Activated naive CD8-positive, alpha-beta T cell treated with anti-CD3 and anti-CD28 coated beads, Interleukin-2, amount 10 ng/mL, durations not matched to agents 7 days and 5 days (primary cell): Measurements from ENCODE around the gene TLR9. TPM values are rescaled to one million over a fixed set of nuclear protein-coding genes. Genes with fewer than 3 reads are reported as not detected.
A peak's percentile ranks its signal among the peaks of the same experiment; 100 is the strongest.

Experiments used
- ATAC-seq: fragments of 150-1000 bp; cut with Tn5 transposase; one replicate; pipeline ENCODE4 v1.10.0; 2021; ENCODE audit warnings: low read depth, moderate library complexity
- POLR2A ChIA-PET: fragments of 350-600 bp; sonication (Branson Sonifier 250); formaldehyde crosslinking; loops from one replicate; lab custom pipeline; 2021; ENCODE audit warnings: antibody characterized with exemption; lab: Charles Lee
- DNase-seq: peaks from one replicate; pipeline ENCODE4 v3.0.0; 2021
- H3K27ac Mint-ChIP-seq: one replicate; pipeline ENCODE4 v1.8.0; 2022; ENCODE audit warnings: mild to moderate bottlenecking, mixed read lengths
- H3K27me3 Mint-ChIP-seq: one replicate; pipeline ENCODE4 v1.8.0; 2022; ENCODE audit warnings: mild to moderate bottlenecking, moderate library complexity, mixed read lengths
- H3K36me3 Mint-ChIP-seq: one replicate; pipeline ENCODE4 v1.8.0; 2021; ENCODE audit warnings: mild to moderate bottlenecking, mixed read lengths
- H3K4me1 Mint-ChIP-seq: one replicate; pipeline ENCODE4 v1.8.0; 2021; ENCODE audit warnings: mixed read lengths
- H3K4me3 Mint-ChIP-seq: one replicate; pipeline ENCODE4 v1.8.0; 2022; ENCODE audit warnings: mild to moderate bottlenecking, moderate library complexity, mixed read lengths
- H3K9me3 Mint-ChIP-seq: one replicate; pipeline ENCODE4 v1.8.0; 2021; ENCODE audit warnings: mixed read lengths
- total RNA-seq, 2 experiments: library from RNA; stranded (reverse); gene quantifications; one replicate each; pipeline ENCODE4 v1.2.3, GENCODE V29; 2021

Gene TLR9
- total RNA-seq, 2 experiments from 2014 or later, result 1.6 to 2.0 TPM

GRCh38 chr3:52227766-52228165, 2.3 kb upstream of the TLR9 start:
- no peak overlapping the region for H3K4me3 Mint-ChIP-seq
- no peaks in the 10 kb centered on the region for H3K9me3 Mint-ChIP-seq
- peak overlapping the region; percentile 79 for H3K27ac Mint-ChIP-seq
- H3K27me3 Mint-ChIP-seq, result no peaks in the 10 kb centered on the region
- POLR2A ChIA-PET, result interaction anchor here (1.0 to 9.0 kb wide), 3 partner anchors 9 to 61 kb away, joined by 3 to 128 read pairs (median 50); partner anchors contain the start of genes TWF2 and WDR82
- H3K36me3 Mint-ChIP-seq, result peaks cover 18% of the 10 kb centered on the region
- H3K4me1 Mint-ChIP-seq, result peaks cover 57% of the 10 kb centered on the region
- no peak for ATAC-seq
- no peak for DNase-seq

GRCh38 chr3:52227117-52227516, 1.7 kb upstream of the TLR9 start:
- Mint-ChIP-seq H3K27me3 (no peaks in the 10 kb centered on the region), H3K4me3 (no peak overlapping the region), H3K4me1 (peaks cover 55% of the 10 kb centered on the region), H3K9me3 (no peaks in the 10 kb centered on the region), H3K27ac (peak overlapping the region; percentile 79), H3K36me3 (peaks cover 20% of the 10 kb centered on the region)
- no peak for ATAC-seq
- DNase-seq, result no peak
- POLR2A ChIA-PET, result interaction anchor here (1.0 to 9.0 kb wide), 4 partner anchors 10 to 62 kb away, joined by 3 to 128 read pairs (median 29); partner anchors contain the start of genes TWF2 and WDR82

- POLR2A ChIA-PET, result interaction anchor here (1.4 to 9.0 kb wide), 6 partner anchors 10 to 113 kb away, joined by 3 to 128 read pairs (median 8); partner anchors contain the start of genes GLYCTK, TWF2 and WDR82
- H3K27me3 Mint-ChIP-seq, result no peaks in the 10 kb centered on the region
- H3K9me3 Mint-ChIP-seq, result no peaks in the 10 kb centered on the region
- DNase-seq (no peak), ATAC-seq (no peak)
- peak overlapping the region; percentile 70 for H3K4me3 Mint-ChIP-seq
- H3K36me3 Mint-ChIP-seq, result peaks cover 17% of the 10 kb centered on the region
- peaks cover 53% of the 10 kb centered on the region for H3K4me1 Mint-ChIP-seq
- peak overlapping the region; percentile 79 for H3K27ac Mint-ChIP-seq
Observed at GRCh38 chr3:52226229-52226817, 878 bp upstream of the TLR9 start.

- peak overlapping the region; percentile 85 for H3K4me3 Mint-ChIP-seq
- no peaks in the 10 kb centered on the region for H3K9me3 Mint-ChIP-seq
- peak overlapping the region; percentile 79 for H3K27ac Mint-ChIP-seq
- no peaks in the 10 kb centered on the region for H3K27me3 Mint-ChIP-seq
- ATAC-seq, result no peak
- DNase-seq, result peak; percentile 27
- H3K36me3 Mint-ChIP-seq, result peaks cover 11% of the 10 kb centered on the region
- POLR2A ChIA-PET, result interaction anchor here (1.3 to 9.0 kb wide), 4 partner anchors 13 to 115 kb away, joined by 3 to 128 read pairs (median 28); partner anchors contain the start of genes GLYCTK, TWF2 and WDR82
- peaks cover 56% of the 10 kb centered on the region for H3K4me1 Mint-ChIP-seq
Observed at GRCh38 chr3:52223449-52224408, 1.7 kb downstream of the TLR9 start.

- H3K36me3 Mint-ChIP-seq, result peaks cover 11% of the 10 kb centered on the region
- peaks cover 66% of the 10 kb centered on the region for H3K4me1 Mint-ChIP-seq
- POLR2A ChIA-PET, result interaction anchor here (0.9 to 9.0 kb wide), 12 partner anchors 9 to 227 kb away, joined by 3 to 128 read pairs (median 8); partner anchors contain the start of genes GLYCTK, PPM1M, RPL29 and TWF2
- H3K4me3 Mint-ChIP-seq, result peak overlapping the region; percentile 85
- H3K27me3 Mint-ChIP-seq, result no peaks in the 10 kb centered on the region
- H3K9me3 Mint-ChIP-seq, result no peaks in the 10 kb centered on the region
- ATAC-seq, result no peak
- peak overlapping the region; percentile 79 for H3K27ac Mint-ChIP-seq
- peak; percentile 30 for DNase-seq
Observed at GRCh38 chr3:52222319-52223221, 2.9 kb downstream of the TLR9 start.

GRCh38 chr3:52221563-52222318, 3.7 kb downstream of the TLR9 start:
- DNase-seq, result peak; percentile 77
- Mint-ChIP-seq H3K27ac (peak overlapping the region; percentile 79), H3K27me3 (no peaks in the 10 kb centered on the region), H3K36me3 (peaks cover 12% of the 10 kb centered on the region), H3K4me3 (peak overlapping the region; percentile 85), H3K4me1 (peaks cover 70% of the 10 kb centered on the region), H3K9me3 (no peaks in the 10 kb centered on the region)
- peak; percentile 68 for ATAC-seq
- POLR2A ChIA-PET, result interaction anchor here (0.9 to 9.0 kb wide), 16 partner anchors 10 to 226 kb away, joined by 3 to 128 read pairs (median 6); partner anchors contain the start of genes GLYCTK, PPM1M, RPL29 and TWF2

- Mint-ChIP-seq H3K36me3 (peaks cover 15% of the 10 kb centered on the region), H3K9me3 (no peaks in the 10 kb centered on the region), H3K4me3 (peak overlapping the region; percentile 85), H3K4me1 (peaks cover 68% of the 10 kb centered on the region), H3K27me3 (no peaks in the 10 kb centered on the region), H3K27ac (peak overlapping the region; percentile 93)
- DNase-seq, result no peak
- POLR2A ChIA-PET, result interaction anchor here (0.9 to 9.0 kb wide), 15 partner anchors 9 to 239 kb away, joined by 3 to 128 read pairs (median 6); partner anchors contain the start of genes GLYCTK, PPM1M, RPL29 and TWF2
- ATAC-seq, result no peak
Observed at GRCh38 chr3:52221141-52221562, 4.3 kb downstream of the TLR9 start.

GRCh38 chr3:52220380-52221026, 4.9 kb downstream of the TLR9 start:
- DNase-seq (peak; percentile 92), ATAC-seq (peak; percentile 57)
- H3K27me3 Mint-ChIP-seq, result no peaks in the 10 kb centered on the region
- POLR2A ChIA-PET, result interaction anchor here (0.5 to 9.0 kb wide), 13 partner anchors 8 to 668 kb away, joined by 3 to 128 read pairs (median 6); partner anchors contain the start of genes GLYCTK, PPM1M, TWF2 and WDR82
- H3K4me1 Mint-ChIP-seq, result peaks cover 64% of the 10 kb centered on the region
- peaks cover 20% of the 10 kb centered on the region for H3K36me3 Mint-ChIP-seq
- H3K27ac Mint-ChIP-seq, result peak overlapping the region; percentile 93
- no peaks in the 10 kb centered on the region for H3K9me3 Mint-ChIP-seq
- H3K4me3 Mint-ChIP-seq, result peak overlapping the region; percentile 75

GRCh38 chr3:52218937-52219650, 6.4 kb downstream of the TLR9 start:
- H3K9me3 Mint-ChIP-seq, result no peaks in the 10 kb centered on the region
- H3K4me1 Mint-ChIP-seq, result peaks cover 56% of the 10 kb centered on the region
- H3K27me3 Mint-ChIP-seq, result no peaks in the 10 kb centered on the region
- POLR2A ChIA-PET, result interaction anchor here (0.6 to 9.0 kb wide), 9 partner anchors 12 to 547 kb away, joined by 3 to 128 read pairs (median 8); partner anchors contain the start of genes GLYCTK, TWF2 and WDR82
- peak overlapping the region; percentile 87 for H3K4me3 Mint-ChIP-seq
- peak overlapping the region; percentile 93 for H3K27ac Mint-ChIP-seq
- DNase-seq, result peak; percentile 35
- ATAC-seq, result no peak
- H3K36me3 Mint-ChIP-seq, result peaks cover 29% of the 10 kb centered on the region

- Mint-ChIP-seq H3K27me3 (no peaks in the 10 kb centered on the region), H3K4me3 (peak overlapping the region; percentile 87), H3K4me1 (peaks cover 50% of the 10 kb centered on the region), H3K27ac (peak overlapping the region; percentile 93), H3K9me3 (no peaks in the 10 kb centered on the region), H3K36me3 (peaks cover 28% of the 10 kb centered on the region)
- ATAC-seq (peak; percentile 44), DNase-seq (peak; percentile 60)
- POLR2A ChIA-PET, result interaction anchor here (0.6 to 5.2 kb wide), 7 partner anchors 9 to 1983 kb away, joined by 4 to 45 read pairs (median 8); partner anchors contain the start of genes ALAS1, GLYCTK and WDR82
Observed at GRCh38 chr3:52218454-52218853, 7.0 kb downstream of the TLR9 start.
